DMS153 (cell line): ENCODE results near the gene SLC22A7.

Experiments
- DNase-seq: peaks from one replicate; lab custom pipeline; 2025; lab: John Stamatoyannopoulos, UW

The SLC22A7 gene, protein sequence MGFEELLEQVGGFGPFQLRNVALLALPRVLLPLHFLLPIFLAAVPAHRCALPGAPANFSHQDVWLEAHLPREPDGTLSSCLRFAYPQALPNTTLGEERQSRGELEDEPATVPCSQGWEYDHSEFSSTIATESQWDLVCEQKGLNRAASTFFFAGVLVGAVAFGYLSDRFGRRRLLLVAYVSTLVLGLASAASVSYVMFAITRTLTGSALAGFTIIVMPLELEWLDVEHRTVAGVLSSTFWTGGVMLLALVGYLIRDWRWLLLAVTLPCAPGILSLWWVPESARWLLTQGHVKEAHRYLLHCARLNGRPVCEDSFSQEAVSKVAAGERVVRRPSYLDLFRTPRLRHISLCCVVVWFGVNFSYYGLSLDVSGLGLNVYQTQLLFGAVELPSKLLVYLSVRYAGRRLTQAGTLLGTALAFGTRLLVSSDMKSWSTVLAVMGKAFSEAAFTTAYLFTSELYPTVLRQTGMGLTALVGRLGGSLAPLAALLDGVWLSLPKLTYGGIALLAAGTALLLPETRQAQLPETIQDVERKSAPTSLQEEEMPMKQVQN

DNA sequence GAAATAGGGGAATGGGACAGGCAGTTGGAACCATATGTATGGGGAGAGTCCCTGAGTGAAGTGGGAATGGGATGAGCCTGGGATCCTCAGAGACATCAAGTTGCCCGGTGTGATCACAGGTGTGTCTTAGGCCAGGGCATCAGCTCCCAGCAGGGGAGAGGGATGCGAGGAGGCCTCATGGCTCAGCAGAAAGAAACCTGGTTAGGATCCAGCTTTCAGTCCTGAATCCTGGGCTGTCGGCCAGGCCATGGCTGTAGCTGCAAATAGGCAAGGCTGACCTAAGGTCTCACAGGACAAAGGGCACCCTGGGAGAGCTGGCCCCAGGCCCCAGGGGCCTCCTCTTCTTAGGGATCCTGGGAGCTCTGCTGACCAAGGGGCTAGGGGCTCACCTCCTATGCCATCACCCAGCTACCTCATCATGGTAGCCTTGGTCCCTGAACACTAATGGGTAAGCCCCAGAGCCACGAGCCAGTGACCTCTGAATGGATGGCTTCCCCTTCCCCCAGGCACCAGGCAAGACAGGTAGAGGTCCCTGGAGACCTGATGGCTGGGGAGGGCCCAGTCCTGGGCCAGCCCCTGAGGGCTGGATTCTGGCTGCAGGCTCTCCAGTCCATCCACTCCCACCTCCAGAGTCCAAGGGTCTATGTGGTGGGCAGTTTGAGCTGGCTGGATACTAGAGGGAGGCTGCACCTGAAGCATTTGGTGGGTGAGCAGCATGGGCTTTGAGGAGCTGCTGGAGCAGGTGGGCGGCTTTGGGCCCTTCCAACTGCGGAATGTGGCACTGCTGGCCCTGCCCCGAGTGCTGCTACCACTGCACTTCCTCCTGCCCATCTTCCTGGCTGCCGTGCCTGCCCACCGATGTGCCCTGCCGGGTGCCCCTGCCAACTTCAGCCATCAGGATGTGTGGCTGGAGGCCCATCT is at the start of gene SLC22A7:
TSS of gene SLC22A7 (plus strand) at position 617 of the 921 bp plus-strand sequence. CDS start at position 716, 99 bp downstream.
- DNase-seq = no peak

DNA sequence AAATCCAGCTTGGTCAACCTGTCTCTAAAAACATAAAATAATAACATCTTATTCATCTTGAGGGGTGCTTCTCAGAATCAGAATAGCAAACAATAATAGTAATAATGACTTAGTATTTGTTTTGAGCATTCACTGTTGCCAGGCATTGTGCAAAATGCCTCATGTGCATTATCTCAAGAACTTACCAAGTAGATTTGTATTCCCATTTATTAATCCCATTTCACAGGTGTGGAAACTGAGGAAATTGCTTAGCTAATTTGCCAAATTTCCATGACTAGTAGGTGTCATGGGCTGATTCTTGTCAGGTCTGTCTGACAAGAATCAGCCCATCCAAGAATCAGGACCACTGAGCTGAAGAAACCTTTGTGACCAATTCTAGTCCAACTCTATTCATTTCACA is 49.3 kb upstream of the SLC22A7 start:
- no peak for DNase-seq

DNA sequence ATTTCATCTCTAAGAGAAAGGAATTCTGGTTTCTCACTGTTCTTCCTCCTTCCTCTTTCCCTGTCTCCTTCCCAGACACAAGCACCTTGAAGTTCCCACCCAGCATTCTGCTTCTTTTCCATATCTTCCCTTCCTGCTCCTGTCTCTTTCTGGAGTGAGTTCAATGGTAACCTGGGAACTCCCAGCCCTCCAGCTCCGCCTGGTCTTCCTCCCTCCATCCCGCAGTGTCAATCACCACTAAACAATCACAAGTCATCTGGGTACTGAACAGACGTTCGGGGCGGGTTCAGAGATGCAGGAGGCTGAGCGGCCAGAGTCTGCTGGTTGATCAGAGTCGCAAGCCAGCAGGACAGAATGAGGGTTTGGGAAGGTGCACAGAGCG is 47.1 kb upstream of the SLC22A7 start:
- DNase-seq = peak; percentile 61

DNA sequence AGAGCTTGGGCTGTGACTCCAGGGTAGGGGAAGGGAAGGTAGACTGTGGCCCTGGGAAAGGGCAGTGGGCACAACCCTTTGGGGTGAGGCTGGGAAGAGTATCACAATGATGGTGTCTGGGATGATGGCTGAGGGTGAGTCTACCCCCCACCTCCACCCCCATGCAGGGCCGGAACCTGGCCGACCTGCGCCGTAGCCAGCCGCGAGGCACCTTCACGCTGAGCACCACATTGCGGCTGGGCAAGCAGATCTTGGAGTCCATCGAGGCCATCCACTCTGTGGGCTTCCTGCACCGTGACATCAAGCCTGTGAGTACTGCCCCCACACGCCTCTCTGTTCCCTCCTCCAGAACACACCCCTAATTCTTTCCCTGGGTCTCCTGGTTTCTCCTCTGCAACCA is 44.7 kb upstream of the SLC22A7 start:
- no peak for DNase-seq

DNA sequence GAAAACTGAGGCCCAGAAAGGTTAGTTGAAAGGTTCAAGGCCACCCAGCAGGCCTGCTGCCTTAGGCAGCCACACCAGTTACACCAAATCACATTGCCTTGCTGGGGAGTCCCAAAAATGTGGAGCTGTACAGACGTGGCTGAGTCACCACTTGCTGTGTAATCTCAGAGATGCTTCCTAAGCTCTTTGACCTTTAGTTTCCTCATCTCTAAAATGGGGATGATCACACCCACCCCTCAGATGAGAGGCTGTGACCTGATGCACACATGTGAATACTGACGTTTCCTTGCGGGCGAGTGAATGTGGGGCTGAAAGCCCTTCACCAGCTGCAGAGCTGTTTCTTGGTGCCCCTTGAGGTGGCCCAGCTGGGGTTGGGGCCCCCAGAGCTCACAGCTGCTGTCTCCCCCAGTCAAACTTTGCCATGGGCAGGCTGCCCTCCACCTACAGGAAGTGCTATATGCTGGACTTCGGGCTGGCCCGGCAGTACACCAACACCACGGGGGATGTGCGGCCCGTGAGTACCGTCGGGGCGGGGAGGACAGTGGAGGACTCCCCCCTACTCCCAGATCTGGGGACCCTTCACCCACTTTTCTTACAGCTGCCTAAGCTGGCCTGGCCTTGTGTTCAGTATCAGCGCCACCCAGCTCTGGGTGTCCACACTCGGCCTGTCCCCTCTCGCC is 43.8 kb upstream of the SLC22A7 start:
- no peak for DNase-seq

DNA sequence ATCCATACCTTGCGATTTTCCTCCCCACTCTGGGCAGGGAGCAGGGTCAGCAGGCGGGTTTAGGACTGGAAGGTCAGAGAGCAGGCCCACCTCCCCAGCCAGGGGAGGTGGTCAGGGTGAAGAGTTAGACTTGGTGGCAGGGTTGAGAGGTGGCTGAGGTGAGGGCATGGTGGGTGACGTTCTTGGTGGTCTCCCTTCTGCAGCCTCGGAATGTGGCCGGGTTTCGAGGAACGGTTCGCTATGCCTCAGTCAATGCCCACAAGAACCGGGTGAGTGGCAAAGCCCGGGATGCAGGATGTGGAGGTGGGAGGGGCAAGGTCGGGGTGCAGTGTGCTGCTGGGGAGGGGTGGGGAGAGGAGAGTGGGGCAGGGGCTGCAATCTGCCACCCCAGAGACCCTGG is 43.2 kb upstream of the SLC22A7 start:
- DNase-seq = no peak

DNA sequence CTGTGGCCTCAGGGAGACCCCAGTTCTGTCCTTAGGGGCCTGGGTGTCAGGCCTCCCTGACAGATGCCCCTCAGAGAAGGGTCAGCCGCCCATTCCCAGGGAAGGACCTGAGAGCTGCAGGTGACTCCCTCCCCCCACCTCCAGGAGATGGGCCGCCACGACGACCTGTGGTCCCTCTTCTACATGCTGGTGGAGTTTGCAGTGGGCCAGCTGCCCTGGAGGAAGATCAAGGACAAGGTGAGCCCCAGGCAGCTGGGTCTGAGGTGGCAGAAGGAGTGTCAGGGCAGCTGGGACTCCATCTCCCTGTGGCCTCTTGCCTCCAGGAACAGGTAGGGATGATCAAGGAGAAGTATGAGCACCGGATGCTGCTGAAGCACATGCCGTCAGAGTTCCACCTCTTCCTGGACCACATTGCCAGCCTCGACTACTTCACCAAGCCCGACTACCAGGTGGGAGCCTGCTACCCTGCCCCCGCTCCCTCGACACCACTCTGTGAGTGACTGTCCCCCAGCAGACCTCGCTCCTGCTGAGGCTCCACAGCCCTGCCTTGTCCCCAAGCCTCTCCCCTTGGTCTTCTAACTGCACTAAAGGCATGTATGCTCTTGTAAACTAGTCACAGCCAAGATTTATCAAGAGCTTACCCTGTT is 42.5 kb upstream of the SLC22A7 start:
- DNase-seq = no peak

DNA sequence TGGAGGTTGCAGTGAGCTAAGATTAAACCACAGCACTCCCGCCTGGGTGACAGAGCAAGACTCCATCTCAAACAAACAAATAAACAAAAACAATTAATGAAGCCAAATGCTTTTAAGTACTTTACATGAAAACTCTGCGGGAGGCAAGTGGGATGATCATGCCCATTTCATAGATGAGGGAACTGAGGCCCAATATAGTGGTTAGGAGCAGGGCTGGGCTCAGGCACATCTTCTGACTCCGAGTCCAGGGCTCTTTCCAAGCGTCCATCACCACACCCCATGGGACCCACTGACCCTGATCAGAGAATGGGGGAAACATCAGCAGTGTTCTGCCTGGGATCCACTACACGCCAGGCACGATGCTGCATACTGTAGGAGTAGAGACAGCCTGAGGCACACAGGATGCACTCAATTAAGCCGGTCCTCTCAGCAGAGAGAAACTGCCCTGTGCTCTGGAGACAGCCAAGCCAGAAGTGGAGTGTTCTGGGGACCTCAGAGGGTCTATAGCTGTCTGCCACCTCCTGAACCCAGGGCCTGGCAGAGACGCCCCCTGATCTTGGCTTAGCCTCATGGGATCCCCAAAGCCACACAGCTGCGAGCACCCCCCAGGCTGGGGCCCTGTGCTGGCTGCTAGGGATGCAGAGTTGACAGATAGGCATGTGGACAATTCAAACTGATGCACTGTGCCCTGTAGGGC is 41.2 kb upstream of the SLC22A7 start:
- no peak for DNase-seq

DNA sequence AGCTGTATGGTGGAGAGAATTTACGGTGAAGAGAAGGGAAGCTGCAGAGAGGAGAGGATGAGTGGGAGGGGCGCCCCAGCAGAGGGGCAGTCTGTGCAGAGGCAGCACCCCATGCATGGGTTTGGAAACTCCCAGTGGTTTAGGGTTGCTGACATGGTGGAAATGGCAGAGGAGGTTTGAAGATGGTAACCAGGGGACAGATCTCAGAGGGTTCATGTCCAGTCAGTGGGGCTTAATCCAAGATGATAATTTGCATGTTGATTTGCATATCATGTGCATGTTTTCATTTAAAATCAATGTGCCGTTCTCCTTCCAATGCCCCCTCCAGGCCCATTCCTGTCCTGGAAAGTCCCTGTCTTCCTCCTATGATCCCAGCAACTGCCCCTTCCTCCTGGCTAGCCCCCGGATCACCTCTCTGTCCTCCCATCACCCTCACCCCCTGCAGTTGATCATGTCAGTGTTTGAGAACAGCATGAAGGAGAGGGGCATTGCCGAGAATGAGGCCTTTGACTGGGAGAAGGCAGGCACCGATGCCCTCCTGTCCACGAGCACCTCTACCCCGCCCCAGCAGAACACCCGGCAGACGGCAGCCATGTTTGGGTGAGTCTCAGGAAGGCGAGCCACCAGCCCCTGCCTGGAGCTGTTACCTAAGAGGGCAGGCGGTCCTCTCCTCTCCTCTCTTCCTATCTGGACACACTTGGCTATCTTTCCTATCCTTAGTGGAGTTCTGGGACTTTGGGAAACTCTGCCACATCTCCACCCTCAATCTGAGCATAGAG is 40.5 kb upstream of the SLC22A7 start:
- DNase-seq = no peak

DNA sequence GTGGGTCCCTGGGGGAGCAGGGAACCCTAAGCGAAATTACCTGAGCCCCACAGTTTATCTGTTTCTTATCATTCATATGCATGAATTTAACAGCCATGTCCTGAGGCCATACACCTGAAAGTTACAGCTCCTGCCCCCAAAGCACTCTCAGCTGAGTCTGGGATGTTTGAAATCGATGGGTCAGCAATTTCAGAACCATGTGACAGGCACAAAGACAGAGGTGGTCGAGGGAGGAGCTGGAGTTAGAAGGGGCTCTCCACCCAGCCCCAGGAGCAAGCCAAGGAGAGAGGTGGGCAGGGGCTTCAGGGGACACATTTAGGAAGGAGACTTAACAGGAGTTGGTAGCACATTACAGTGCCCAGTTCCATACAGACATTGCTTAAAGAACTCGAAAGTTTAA is 39.9 kb upstream of the SLC22A7 start:
- DNase-seq = no peak

DNA sequence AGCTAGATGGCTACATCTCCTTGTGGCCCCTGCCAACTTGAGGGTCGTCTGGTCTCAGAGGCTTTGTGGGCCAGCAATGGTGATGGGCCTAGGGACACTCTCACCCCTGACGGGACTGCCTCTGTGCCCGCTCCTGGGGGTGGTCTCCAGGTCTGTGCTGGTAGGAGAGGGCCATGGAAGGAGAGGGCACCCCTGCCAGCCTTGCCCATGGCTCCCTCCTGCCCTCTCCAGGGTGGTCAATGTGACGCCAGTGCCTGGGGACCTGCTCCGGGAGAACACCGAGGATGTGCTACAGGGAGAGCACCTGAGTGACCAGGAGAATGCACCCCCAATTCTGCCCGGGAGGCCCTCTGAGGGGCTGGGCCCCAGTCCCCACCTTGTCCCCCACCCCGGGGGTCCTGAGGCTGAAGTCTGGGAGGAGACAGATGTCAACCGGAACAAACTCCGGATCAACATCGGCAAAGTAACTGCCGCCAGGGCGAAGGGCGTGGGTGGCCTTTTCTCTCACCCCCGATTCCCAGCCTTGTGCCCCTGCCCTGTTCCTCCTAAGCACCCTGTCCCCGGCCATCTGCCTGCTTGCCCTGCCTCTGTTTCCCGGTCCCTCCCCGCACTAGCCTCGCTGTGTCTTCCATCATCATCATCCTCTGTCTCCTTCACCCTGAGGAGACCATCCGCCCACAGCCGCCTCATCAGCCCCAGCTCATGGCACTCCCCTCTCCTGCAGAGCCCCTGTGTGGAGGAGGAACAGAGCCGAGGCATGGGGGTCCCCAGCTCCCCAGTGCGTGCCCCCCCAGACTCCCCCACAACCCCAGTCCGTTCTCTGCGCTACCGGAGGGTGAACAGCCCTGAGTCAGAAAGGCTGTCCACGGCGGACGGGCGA is 39.0 kb upstream of the SLC22A7 start:
- DNase-seq = no peak

DNA sequence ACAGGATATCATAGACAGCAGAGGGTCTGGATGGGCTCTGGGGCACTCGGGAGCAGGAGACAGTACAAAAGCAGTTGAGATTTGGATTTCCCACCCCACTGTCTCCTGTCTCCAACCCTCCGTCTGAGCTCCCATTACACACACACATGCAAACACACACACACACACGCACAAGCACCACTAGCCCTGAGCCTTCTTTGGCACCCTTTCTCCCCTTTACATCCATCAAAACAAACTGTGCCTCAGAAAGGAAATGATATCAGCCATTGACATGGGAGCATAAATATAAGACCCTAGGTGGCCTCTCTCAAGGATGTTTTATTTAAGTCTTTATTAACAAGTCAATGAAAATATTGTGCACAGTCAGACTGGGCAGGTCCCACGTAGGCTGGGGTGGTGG is 37.3 kb upstream of the SLC22A7 start:
- DNase-seq = no peak

DNA sequence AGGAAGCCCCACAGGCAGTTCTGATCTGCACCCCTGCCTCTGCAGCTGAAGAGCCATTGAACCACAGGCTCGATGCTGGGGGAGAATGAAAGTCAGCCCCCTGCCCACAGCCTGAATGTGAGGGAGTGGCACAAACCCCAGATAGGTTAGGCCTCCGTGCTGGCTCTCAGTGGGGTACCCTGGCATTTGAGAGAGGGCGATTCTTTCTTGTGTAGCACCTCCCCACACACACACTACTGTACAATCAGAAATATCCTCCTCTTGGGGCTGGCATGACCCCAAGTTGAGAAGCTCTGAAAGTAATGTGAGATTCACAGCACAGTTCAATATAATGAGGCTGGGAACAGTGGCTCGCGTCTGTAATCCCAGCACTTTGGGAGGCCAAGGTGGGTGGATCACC is 36.9 kb upstream of the SLC22A7 start:
- DNase-seq = no peak

DNA sequence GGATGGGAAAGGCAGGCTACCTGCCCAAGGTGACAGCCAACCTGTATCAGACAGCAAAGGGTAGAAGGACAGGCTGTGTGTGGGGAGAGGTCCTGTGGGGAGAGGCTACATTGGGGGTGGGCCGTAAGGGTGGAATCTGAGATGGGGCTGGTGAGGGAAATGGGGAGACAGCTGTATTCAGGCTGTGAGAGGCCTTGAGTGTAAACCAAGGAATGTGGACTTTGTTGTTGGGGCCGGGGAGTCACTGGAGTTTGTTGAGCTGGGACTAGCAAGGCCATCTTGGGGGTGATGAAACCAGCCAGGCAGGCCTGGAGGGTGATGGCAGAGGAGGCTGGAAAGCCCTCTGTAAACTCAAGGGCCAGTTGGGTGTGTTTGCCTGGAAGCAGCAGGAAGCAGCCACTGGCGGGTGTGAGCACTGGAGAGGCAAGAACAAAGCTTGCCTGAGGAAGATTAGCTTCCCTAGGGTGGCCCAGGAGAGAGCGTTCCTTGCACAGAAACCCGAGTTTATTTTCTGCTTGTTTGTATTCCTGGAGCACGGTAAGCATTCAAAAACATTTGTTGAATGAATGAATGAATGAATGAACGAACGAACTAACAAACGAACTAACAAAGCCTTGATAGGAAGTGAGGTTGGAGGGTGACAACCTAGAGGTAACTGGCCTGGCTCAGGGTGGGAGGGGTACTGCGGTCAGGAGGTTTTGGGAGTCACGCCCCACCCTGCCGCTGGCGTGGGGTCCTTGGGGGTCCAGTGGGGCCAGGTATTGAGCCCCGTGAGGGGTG is 35.9 kb upstream of the SLC22A7 start:
- DNase-seq = peak; percentile 21

DNA sequence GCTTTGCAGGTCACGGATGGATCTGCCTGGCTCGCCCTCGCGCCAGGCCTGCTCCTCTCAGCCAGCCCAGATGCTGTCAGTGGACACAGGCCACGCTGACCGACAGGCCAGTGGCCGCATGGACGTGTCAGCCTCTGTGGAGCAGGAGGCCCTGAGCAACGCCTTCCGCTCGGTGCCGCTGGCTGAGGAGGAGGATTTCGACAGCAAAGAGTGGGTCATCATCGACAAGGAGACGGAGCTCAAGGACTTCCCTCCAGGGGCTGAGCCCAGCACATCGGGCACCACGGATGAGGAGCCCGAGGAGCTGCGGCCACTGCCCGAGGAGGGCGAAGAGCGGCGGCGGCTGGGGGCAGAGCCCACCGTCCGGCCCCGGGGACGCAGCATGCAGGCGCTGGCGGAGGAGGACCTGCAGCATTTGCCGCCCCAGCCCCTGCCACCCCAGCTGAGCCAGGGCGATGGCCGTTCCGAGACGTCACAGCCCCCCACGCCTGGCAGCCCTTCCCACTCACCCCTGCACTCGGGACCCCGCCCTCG is 35.2 kb upstream of the SLC22A7 start:
- no peak for DNase-seq

DNA sequence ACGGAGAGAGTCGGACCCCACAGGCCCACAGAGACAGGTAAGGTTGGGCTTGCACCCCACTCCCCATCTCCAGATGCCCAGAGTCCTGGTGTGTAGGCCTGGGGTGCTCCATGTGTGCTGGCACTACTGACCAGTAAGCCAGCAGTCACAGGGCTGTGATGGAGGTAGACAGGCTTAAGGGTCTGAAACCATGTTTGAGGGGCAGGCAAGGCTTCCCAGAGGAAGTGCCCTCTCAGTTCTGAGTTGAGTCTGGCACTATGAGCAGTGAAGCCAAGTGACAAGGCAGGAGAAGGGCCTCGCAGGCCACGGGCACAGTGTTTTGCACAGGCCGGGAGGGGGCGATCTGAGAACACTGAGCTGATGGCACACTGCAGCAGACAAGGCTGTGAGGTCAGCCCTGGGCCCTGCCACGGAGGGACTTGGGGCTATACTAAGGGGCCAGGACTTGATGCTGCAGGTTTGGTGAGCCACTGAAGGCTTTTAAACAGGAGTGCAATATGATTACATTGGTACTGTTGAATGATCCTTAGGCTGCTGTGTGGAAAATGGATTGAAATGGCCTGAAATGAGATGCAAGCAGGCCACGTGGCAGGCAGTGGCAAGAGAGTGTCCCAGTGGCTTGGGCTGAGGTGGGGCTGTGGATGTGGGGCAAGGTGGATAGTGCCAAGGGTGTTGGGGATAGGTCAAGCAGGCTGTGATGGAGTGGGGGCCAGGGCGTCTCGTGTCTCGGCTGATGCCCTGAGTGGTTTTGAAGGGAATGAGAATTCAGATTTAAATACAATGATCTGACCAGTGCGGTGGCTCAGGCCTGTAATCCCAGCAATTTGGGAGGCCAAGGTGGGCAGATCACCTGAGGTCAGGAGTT is 34.5 kb upstream of the SLC22A7 start:
- DNase-seq = peak; percentile 62

DNA sequence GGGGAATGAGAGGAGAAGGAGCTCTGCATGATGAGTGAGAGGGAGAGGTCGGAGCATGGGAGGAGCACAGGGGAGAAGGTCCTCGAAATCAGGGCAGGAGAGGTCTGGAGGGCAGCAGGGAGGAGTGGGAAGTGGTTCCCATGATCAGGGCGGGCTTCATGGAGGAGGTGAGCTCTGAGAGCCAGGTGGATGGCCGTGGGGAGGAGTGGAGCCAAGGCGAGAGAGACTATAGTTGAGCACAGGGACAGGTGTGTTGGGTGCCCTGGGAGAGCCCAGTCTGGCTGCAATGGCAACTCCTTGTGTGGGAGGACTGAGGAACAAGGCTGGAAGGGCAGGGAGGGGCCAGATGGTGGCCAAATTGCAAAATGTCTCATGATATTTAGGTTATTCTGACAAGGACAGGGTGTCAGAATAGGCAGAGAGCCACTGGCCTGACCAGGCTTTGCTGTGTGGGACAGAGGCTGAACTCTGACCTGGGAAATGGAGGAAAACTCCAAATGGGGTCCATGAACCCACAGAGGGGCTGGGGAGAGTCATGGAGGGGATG is 33.4 kb upstream of the SLC22A7 start:
- DNase-seq = no peak
